Keratinocyte (primary cell): ENCODE measurements around the gene HPCAL1. TPM values are rescaled to one million over a fixed set of nuclear protein-coding genes. Genes with fewer than 3 reads are reported as not detected.

ENCODE experiments used
- DNase-seq: peaks from one replicate; pipeline ENCODE4 v3.0.0-alpha.2; 2011; ENCODE audit warnings: low read depth, missing footprints, low spot score
- FAIRE-seq: peaks from 2 replicates; lab custom pipeline; 2011; peaks lifted over from hg19 to GRCh38; lab: Jason Lieb, UNC
- H2AFZ ChIP-seq: 2 replicates; pipeline ENCODE4 v1.6.0; 2012; ENCODE audit warnings: low read length, control low read depth, inconsistent platforms; ENCODE audit not compliant: control insufficient read depth
- H3K27ac ChIP-seq: 2 replicates; pipeline ENCODE4 v1.5.1; 2011; ENCODE audit warnings: low read length; ENCODE audit not compliant: control insufficient read depth, insufficient read depth
- H3K27me3 ChIP-seq: 3 replicates; pipeline ENCODE4 v1.6.0; 2011; ENCODE audit warnings: low read length; ENCODE audit not compliant: control insufficient read depth, insufficient read depth; ENCODE audit errors: extremely low read depth
- H3K36me3 ChIP-seq, 2 experiments: 2 replicates in 1 of 2; 3 replicates in 1 of 2; pipeline ENCODE4 v1.5.1; 2011; ENCODE audit warnings: low read length in 2 of 2, mild to moderate bottlenecking in 1 of 2; ENCODE audit not compliant: control insufficient read depth in 2 of 2, insufficient read depth in 2 of 2; ENCODE audit errors: extremely low read depth in 1 of 2
- H3K4me1 ChIP-seq: 3 replicates; pipeline ENCODE4 v1.5.1; 2011; ENCODE audit warnings: low read length; ENCODE audit not compliant: control insufficient read depth, insufficient read depth; ENCODE audit errors: extremely low read depth
- H3K4me2 ChIP-seq: 3 replicates; pipeline ENCODE4 v1.6.0; 2011; ENCODE audit warnings: low read depth, low read length; ENCODE audit not compliant: control insufficient read depth, insufficient read depth; ENCODE audit errors: extremely low read depth
- H3K4me3 ChIP-seq, 3 experiments: fragments of 200-600 bp in 1 of 3; sonication (generic) in 1 of 3; 2 replicates in 2 of 3; 3 replicates in 1 of 3; pipeline ENCODE4 v1.5.1; 2011 to 2016; ENCODE audit warnings: low read length in 3 of 3, mild to moderate bottlenecking in 3 of 3, control low read depth in 2 of 3, inconsistent platforms in 1 of 3, low read depth in 1 of 3, mixed read lengths in 1 of 3, mixed run types in 1 of 3, moderate library complexity in 1 of 3; ENCODE audit not compliant: control insufficient read depth in 2 of 3, insufficient read depth in 2 of 3; ENCODE audit errors: extremely low read depth in 1 of 3
- H3K79me2 ChIP-seq: 2 replicates; pipeline ENCODE4 v1.6.0; 2012; ENCODE audit warnings: low read length; ENCODE audit not compliant: control insufficient read depth, insufficient read depth
- H3K9ac ChIP-seq: 3 replicates; pipeline ENCODE4 v1.6.0; 2011; ENCODE audit warnings: low read length; ENCODE audit not compliant: control insufficient read depth, insufficient read depth; ENCODE audit errors: extremely low read depth
- H3K9me1 ChIP-seq: 3 replicates; pipeline ENCODE4 v1.6.0; 2011; ENCODE audit warnings: low read length; ENCODE audit not compliant: control insufficient read depth, insufficient read depth; ENCODE audit errors: extremely low read depth
- H3K9me3 ChIP-seq: 2 replicates; pipeline ENCODE4 v1.5.1; 2012; ENCODE audit warnings: low read depth, low read length; ENCODE audit not compliant: control insufficient read depth
- H4K20me1 ChIP-seq: 3 replicates; pipeline ENCODE4 v1.6.0; 2011; ENCODE audit warnings: low read length; ENCODE audit not compliant: control insufficient read depth, insufficient read depth; ENCODE audit errors: extremely low read depth
- CTCF ChIP-seq, 3 experiments: IDR thresholded peaks in 1 of 3; conservative IDR thresholded peaks in 1 of 3; optimal IDR thresholded peaks in 1 of 3; 2 replicates in 2 of 3; 3 replicates in 1 of 3; pipeline versions ENCODE3 to v1.5.1; 2011; ENCODE audit warnings: low read length in 3 of 3, mild to moderate bottlenecking in 3 of 3, moderate library complexity in 2 of 3, control low read depth in 1 of 3, inconsistent platforms in 1 of 3; ENCODE audit not compliant: insufficient read depth in 2 of 3; ENCODE audit errors: extremely low read depth in 1 of 3
- EZH2 ChIP-seq: IDR thresholded peaks from one replicate; pipeline ENCODE4 v1.6.1; 2012; ENCODE audit warnings: inconsistent platforms, mild to moderate bottlenecking, low read length, moderate library complexity
- dilution Hi-C: fragments of 300-500 bp; cut with MboI; formaldehyde crosslinking; loops from one replicate; pipeline ENCODE4 v1.7.0; 2020; ENCODE audit warnings: low sequenced_read_pairs; ENCODE audit not compliant: extremely low pct_ligation_motif_present
- polyA plus RNA-seq, 5 experiments: library from polyadenylated mRNA; depleted of rRNA in 3 of 5; stranded (reverse) in 3 of 5; stranded (forward) in 1 of 5; unstranded in 1 of 5; fragments of >200 nt; gene quantifications; 1 replicate in 1 of 5; 2 replicates in 3 of 5; 3 replicates in 1 of 5; pipeline versions ENCODE4 v1.2.1 to v1.2.3, GENCODE V29; 2011 to 2012; ENCODE audit warnings: missing spikeins in 2 of 5, low read depth in 1 of 5, low replicate concordance in 1 of 5

The HPCAL1 gene
- polyA plus RNA-seq, 1 donor (not counting 4 experiments of a cell fraction or from before 2014, with no cell fraction given), result 18.0 TPM

- no peaks in the 10 kb centered on the region for H4K20me1 ChIP-seq
- dilution Hi-C loops, result no loop called here
- H3K27me3 ChIP-seq, result no peaks in the 10 kb centered on the region
- peaks cover 44% of the 10 kb centered on the region for H3K4me1 ChIP-seq
- no peaks in the 10 kb centered on the region for H3K36me3 ChIP-seq
- DNase-seq (no peak), FAIRE-seq (no peak)
- H3K9ac ChIP-seq, result no peak overlapping the region
- H3K4me2 ChIP-seq, result no peak overlapping the region
- no peaks in the 10 kb centered on the region for H3K79me2 ChIP-seq
- no peaks in the 10 kb centered on the region for H3K9me3 ChIP-seq
- no peak overlapping the region for H2AFZ ChIP-seq
- no peaks in the 10 kb centered on the region for H3K9me1 ChIP-seq
- H3K27ac ChIP-seq, result no peak overlapping the region
- no peak for TF ChIP-seq EZH2
- TF ChIP-seq CTCF (optimal IDR thresholded peaks at IDR 0.05 in 1 of 3, IDR thresholded peaks at IDR 0.05 in 1 of 3, conservative IDR thresholded peaks at IDR 0.05 in 1 of 3; ENCODE audit: extremely low read depth in 1 of 3, insufficient read depth in 2 of 3, low read length in 3 of 3), result no peak
- H3K4me3 ChIP-seq, result no peak overlapping the region
Observed at GRCh38 chr2:10287761-10288160, 14.9 kb upstream of the HPCAL1 start.

- no peak for DNase-seq
- H3K9me1 ChIP-seq, result no peaks in the 10 kb centered on the region
- H3K9ac ChIP-seq, result no peak overlapping the region
- H3K4me3 ChIP-seq, result no peak overlapping the region
- FAIRE-seq, result no peak
- H3K4me2 ChIP-seq, result no peak overlapping the region
- H2AFZ ChIP-seq, result no peak overlapping the region
- H3K79me2 ChIP-seq, result no peaks in the 10 kb centered on the region
- H3K4me1 ChIP-seq, result peaks cover 35% of the 10 kb centered on the region
- no peaks in the 10 kb centered on the region for H3K36me3 ChIP-seq
- no peaks in the 10 kb centered on the region for H3K9me3 ChIP-seq
- no peaks in the 10 kb centered on the region for H3K27me3 ChIP-seq
- H3K27ac ChIP-seq, result no peak overlapping the region
- no peak for TF ChIP-seq EZH2
- no peak for TF ChIP-seq CTCF (optimal IDR thresholded peaks at IDR 0.05 in 1 of 3, IDR thresholded peaks at IDR 0.05 in 1 of 3, conservative IDR thresholded peaks at IDR 0.05 in 1 of 3; ENCODE audit: extremely low read depth in 1 of 3, insufficient read depth in 2 of 3, low read length in 3 of 3)
- no peaks in the 10 kb centered on the region for H4K20me1 ChIP-seq
- dilution Hi-C loops, result no loop called here
Observed at GRCh38 chr2:10288606-10289005, 14.1 kb upstream of the HPCAL1 start.
